H9 (cell line): ENCODE results near the gene CRYGS. TPM values are rescaled to one million over a fixed set of nuclear protein-coding genes. Genes with fewer than 3 reads are reported as not detected.

Source experiments
- DNase-seq: peaks from one replicate; pipeline ENCODE4 v3.0.0-alpha.2; 2017
- H2AFZ ChIP-seq: one replicate; pipeline ENCODE4 v1.6.1; 2013; ENCODE audit warnings: mild to moderate bottlenecking, low read length, control low read depth, moderate library complexity
- H2AK5ac ChIP-seq: 2 replicates; pipeline ENCODE4 v1.6.1; 2013; ENCODE audit warnings: low read length, control low read depth, mixed read lengths; ENCODE audit not compliant: insufficient read length
- H2BK120ac ChIP-seq: one replicate; pipeline ENCODE4 v1.6.1; 2013; ENCODE audit warnings: low read depth, mild to moderate bottlenecking, low read length, control low read depth, inconsistent platforms; ENCODE audit not compliant: poor library complexity, severe bottlenecking
- H2BK12ac ChIP-seq: 2 replicates; pipeline ENCODE4 v1.6.1; 2013; ENCODE audit warnings: low read length, control low read depth, mixed read lengths, low read depth; ENCODE audit not compliant: insufficient read length
- H2BK15ac ChIP-seq: 2 replicates; pipeline ENCODE4 v1.6.1; 2013; ENCODE audit warnings: low read depth, low read length, control low read depth
- H2BK20ac ChIP-seq: one replicate; pipeline ENCODE4 v1.6.1; 2013; ENCODE audit warnings: low read depth, mild to moderate bottlenecking, low read length, control low read depth, inconsistent platforms; ENCODE audit not compliant: poor library complexity, severe bottlenecking
- H2BK5ac ChIP-seq: 2 replicates; pipeline ENCODE4 v1.6.1; 2013; ENCODE audit warnings: low read length, control low read depth, mixed read lengths; ENCODE audit not compliant: insufficient read length
- H3K14ac ChIP-seq: 2 replicates; pipeline ENCODE4 v1.6.1; 2013; ENCODE audit warnings: low read length, control low read depth; ENCODE audit not compliant: insufficient read depth
- H3K18ac ChIP-seq: 2 replicates; pipeline ENCODE4 v1.6.1; 2013; ENCODE audit warnings: low read depth, mild to moderate bottlenecking, mixed read lengths, low read length, control low read depth; ENCODE audit not compliant: insufficient read length
- H3K23ac ChIP-seq: 2 replicates; pipeline ENCODE4 v1.6.1; 2013; ENCODE audit warnings: low read length, control low read depth, mixed read lengths, low read depth; ENCODE audit not compliant: insufficient read length
- H3K23me2 ChIP-seq: 2 replicates; pipeline ENCODE4 v1.6.1; 2013; ENCODE audit warnings: low read depth, mild to moderate bottlenecking, mixed read lengths, low read length, control low read depth; ENCODE audit not compliant: insufficient read length, poor library complexity, severe bottlenecking
- H3K27ac ChIP-seq: 2 replicates; pipeline ENCODE4 v1.5.1; 2013; ENCODE audit warnings: low read length, control low read depth, mixed read lengths, low read depth; ENCODE audit not compliant: insufficient read length
- H3K27me3 ChIP-seq: 2 replicates; pipeline ENCODE4 v1.6.1; 2013; ENCODE audit warnings: low read length, control low read depth, inconsistent platforms; ENCODE audit not compliant: insufficient read depth
- H3K4ac ChIP-seq: 2 replicates; pipeline ENCODE4 v1.6.1; 2013; ENCODE audit warnings: low read depth, mild to moderate bottlenecking, control low read depth, inconsistent platforms, low read length, moderate library complexity
- H3K4me1 ChIP-seq: 2 replicates; pipeline ENCODE4 v1.6.1; 2013; ENCODE audit warnings: low read length, control low read depth, inconsistent platforms; ENCODE audit not compliant: insufficient read depth
- H3K4me2 ChIP-seq: 2 replicates; pipeline ENCODE4 v1.6.1; 2013; ENCODE audit warnings: low read length, control low read depth, mixed read lengths; ENCODE audit not compliant: insufficient read length, insufficient read depth
- H3K56ac ChIP-seq: 2 replicates; pipeline ENCODE4 v1.6.1; 2013; ENCODE audit warnings: low read depth, mild to moderate bottlenecking, mixed read lengths, low read length, control low read depth; ENCODE audit not compliant: insufficient read length
- H3K79me1 ChIP-seq: 2 replicates; pipeline ENCODE4 v1.6.1; 2013; ENCODE audit warnings: low read depth, mild to moderate bottlenecking, moderate library complexity, low read length, control low read depth, inconsistent platforms; ENCODE audit not compliant: insufficient read depth, poor library complexity, severe bottlenecking
- H3K79me2 ChIP-seq: 2 replicates; pipeline ENCODE4 v1.6.1; 2013; ENCODE audit warnings: low read length, control low read depth, inconsistent platforms; ENCODE audit not compliant: insufficient read depth
- H3K9ac ChIP-seq: 2 replicates; pipeline ENCODE4 v1.6.1; 2013; ENCODE audit warnings: low read length, control low read depth, mixed read lengths; ENCODE audit not compliant: insufficient read length; ENCODE audit errors: extremely low read depth
- H3K9me3 ChIP-seq: one replicate; pipeline ENCODE4 v1.6.1; 2013; ENCODE audit warnings: low read depth, low read length, inconsistent platforms; ENCODE audit not compliant: control insufficient read depth
- H3T11ph ChIP-seq: one replicate; pipeline ENCODE4 v1.6.1; 2013; ENCODE audit warnings: mild to moderate bottlenecking, low read length, control low read depth, inconsistent platforms
- H4K20me1 ChIP-seq: one replicate; pipeline ENCODE4 v1.6.1; 2013; ENCODE audit not compliant: control insufficient read depth, insufficient read length, insufficient read depth
- H4K5ac ChIP-seq: 2 replicates; pipeline ENCODE4 v1.6.1; 2013; ENCODE audit warnings: low read depth, mild to moderate bottlenecking, mixed read lengths, low read length, control low read depth; ENCODE audit not compliant: insufficient read length
- H4K8ac ChIP-seq: replicated peaks from 2 replicates; pipeline ENCODE4 v1.6.1; 2013; ENCODE audit warnings: low read length, control low read depth, mixed read lengths, low read depth; ENCODE audit not compliant: insufficient read length
- H4K91ac ChIP-seq: 2 replicates; pipeline ENCODE4 v1.6.1; 2013; ENCODE audit warnings: low read depth, mild to moderate bottlenecking, moderate library complexity, mixed read lengths, low read length, control low read depth; ENCODE audit not compliant: insufficient read length
- H3K27ac Mint-ChIP-seq, 3 experiments: 2 replicates in 2 of 3; 3 replicates in 1 of 3; pipeline ENCODE4 v1.8.0; 2020 to 2021; ENCODE audit warnings: mixed read lengths in 3 of 3, mild to moderate bottlenecking in 1 of 3, moderate library complexity in 1 of 3
- H3K27me3 Mint-ChIP-seq: 2 replicates; pipeline ENCODE4 v1.8.0; 2021; ENCODE audit warnings: low read depth, mild to moderate bottlenecking, moderate library complexity, mixed read lengths
- H3K36me3 Mint-ChIP-seq, 3 experiments: 2 replicates in 2 of 3; 3 replicates in 1 of 3; pipeline ENCODE4 v1.8.0; 2020 to 2021; ENCODE audit warnings: low read depth in 3 of 3, mixed read lengths in 3 of 3; ENCODE audit not compliant: insufficient read depth in 1 of 3
- H3K4me1 Mint-ChIP-seq, 2 experiments: 2 replicates each; pipeline ENCODE4 v1.8.0; 2020; ENCODE audit warnings: mixed read lengths in 2 of 2
- H3K4me3 Mint-ChIP-seq, 2 experiments: 2 replicates in 1 of 2; 3 replicates in 1 of 2; pipeline ENCODE4 v1.8.0; 2020 to 2021; ENCODE audit warnings: mild to moderate bottlenecking in 2 of 2, mixed read lengths in 2 of 2, moderate library complexity in 1 of 2
- H3K9me3 Mint-ChIP-seq, 2 experiments: 2 replicates in 1 of 2; 3 replicates in 1 of 2; pipeline ENCODE4 v1.8.0; 2020; ENCODE audit warnings: mild to moderate bottlenecking in 2 of 2, mixed read lengths in 2 of 2, moderate library complexity in 1 of 2
- CTCF ChIP-seq: fragments of 200-600 bp; sonication (generic); conservative IDR thresholded peaks from 3 replicates; pipeline ENCODE4 v1.8.0; 2021; ENCODE audit warnings: antibody characterized with exemption, mild to moderate bottlenecking
- total RNA-seq: library from RNA; stranded (reverse); gene quantifications from 2 replicates; pipeline ENCODE4 v1.2.1, GENCODE V29; 2021

The CRYGS gene
- total RNA-seq, 1 experiment from 2014 or later, result 1.0 TPM

GRCh38 chr3:186496635-186497034 lies 47.5 kb downstream of the CRYGS start:
- H4K91ac ChIP-seq, result no peak overlapping the region
- H4K8ac ChIP-seq, result no peak overlapping the region
- H3K4ac ChIP-seq, result no peak overlapping the region
- H2BK120ac ChIP-seq, result no peak overlapping the region
- Mint-ChIP-seq H3K9me3 (peaks cover 11 to 12% of the 10 kb centered on the region in 2 experiments; a peak in 3 of 5 replicates), H3K27me3 (peaks cover 8% of the 10 kb centered on the region), H3K4me1 (no peaks in the 10 kb centered on the region), H3K4me3 (no peak overlapping the region), H3K27ac (no peak overlapping the region), H3K36me3 (no peaks in the 10 kb centered on the region)
- H3K23ac ChIP-seq, result no peak overlapping the region
- H2BK20ac ChIP-seq, result no peak overlapping the region
- H3K79me1 ChIP-seq, result no peaks in the 10 kb centered on the region
- H2BK15ac ChIP-seq, result no peak overlapping the region
- no peaks in the 10 kb centered on the region for H3K9me3 ChIP-seq
- H3K4me2 ChIP-seq, result no peak overlapping the region
- H3K27ac ChIP-seq, result no peak overlapping the region
- H3K56ac ChIP-seq, result no peak overlapping the region
- no peak overlapping the region for H3K18ac ChIP-seq
- DNase-seq, result no peak
- H2AK5ac ChIP-seq, result no peak overlapping the region
- no peak overlapping the region for H3K14ac ChIP-seq
- H2BK12ac ChIP-seq, result no peak overlapping the region
- H2AFZ ChIP-seq, result no peak overlapping the region
- no peak overlapping the region for H4K5ac ChIP-seq
- H3T11ph ChIP-seq, result no peak overlapping the region
- no peaks in the 10 kb centered on the region for H4K20me1 ChIP-seq
- H3K23me2 ChIP-seq, result no peaks in the 10 kb centered on the region
- H3K9ac ChIP-seq, result no peak overlapping the region
- H3K27me3 ChIP-seq, result no peaks in the 10 kb centered on the region
- H2BK5ac ChIP-seq, result no peak overlapping the region
- no peaks in the 10 kb centered on the region for H3K79me2 ChIP-seq
- H3K4me1 ChIP-seq, result no peaks in the 10 kb centered on the region
- TF ChIP-seq CTCF, result no peak
